Embryonic facial prominence (tissue), 1 donor: ENCODE results near the gene PLGLB1.
"Not testable (repeated sequence)": the region's sequence is repeated elsewhere in the genome, so short reads cannot be mapped to it uniquely, and the experiment has no call there.

Source experiments
- DNase-seq: peaks from one replicate; pipeline ENCODE4 v3.0.0-alpha.2; 2016; ENCODE audit errors: extremely low spot score

The PLGLB1 gene

GRCh38 chr2:87021744-87022143 is at the start of gene PLGLB1:
TSS of gene PLGLB1 (minus strand) at chr2:87021844. CDS start at chr2:87021783, 61 bp downstream.
- not testable (repeated sequence) for DNase-seq

- DNase-seq: not testable (repeated sequence)
These were observed 42.7 kb upstream of the PLGLB1 start for GRCh38 chr2:87064305-87064704.

GRCh38 chr2:87063431-87063830 is 41.8 kb upstream of the PLGLB1 start:
- DNase-seq: not testable (repeated sequence)

GRCh38 chr2:87061519-87061918 is 39.9 kb upstream of the PLGLB1 start:
- DNase-seq: not testable (repeated sequence)

GRCh38 chr2:87057606-87058005 is 36.0 kb upstream of the PLGLB1 start:
- not testable (repeated sequence) for DNase-seq

GRCh38 chr2:87056843-87057242 is 35.2 kb upstream of the PLGLB1 start:
- not testable (repeated sequence) for DNase-seq

GRCh38 chr2:87056435-87056834 is 34.8 kb upstream of the PLGLB1 start:
- DNase-seq: not testable (repeated sequence)

- not testable (repeated sequence) for DNase-seq
These were observed 32.7 kb upstream of the PLGLB1 start for GRCh38 chr2:87054375-87054774.

GRCh38 chr2:87041321-87041978 is 19.8 kb upstream of the PLGLB1 start:
- DNase-seq: not testable (repeated sequence)

GRCh38 chr2:87028607-87029006 is 7.0 kb upstream of the PLGLB1 start:
- DNase-seq: not testable (repeated sequence)

GRCh38 chr2:87026816-87027215 is 5.2 kb upstream of the PLGLB1 start:
- not testable (repeated sequence) for DNase-seq

- not testable (repeated sequence) for DNase-seq
These were observed 4.3 kb upstream of the PLGLB1 start for GRCh38 chr2:87025927-87026326.

- not testable (repeated sequence) for DNase-seq
These were observed 2.5 kb upstream of the PLGLB1 start for GRCh38 chr2:87023988-87024615.

- not testable (repeated sequence) for DNase-seq
These were observed 601 bp downstream of the PLGLB1 start for GRCh38 chr2:87021043-87021442.

GRCh38 chr2:87019053-87019452 is 2.6 kb downstream of the PLGLB1 start:
- not testable (repeated sequence) for DNase-seq

GRCh38 chr2:87014489-87015169 is 7.0 kb downstream of the PLGLB1 start:
- not testable (repeated sequence) for DNase-seq

GRCh38 chr2:87004398-87004797 is 17.2 kb downstream of the PLGLB1 start:
- DNase-seq: not testable (repeated sequence)
